Urinary bladder (tissue), 4 donors: Measurements from ENCODE around the gene UBASH3B. TPM values are rescaled to one million over a fixed set of nuclear protein-coding genes. Genes with fewer than 3 reads are reported as not detected.

Experiments
- DNase-seq: peaks from one replicate; pipeline ENCODE4 v3.0.0-alpha.2; 2015; ENCODE audit errors: extremely low spot score
- H3K27ac ChIP-seq: one replicate; pipeline ENCODE4 v1.5.1; 2013; ENCODE audit warnings: low read depth, mild to moderate bottlenecking, moderate library complexity
- H3K36me3 ChIP-seq: one replicate; pipeline ENCODE4 v1.6.1; 2013; ENCODE audit warnings: mild to moderate bottlenecking, moderate library complexity; ENCODE audit not compliant: insufficient read depth
- H3K4me1 ChIP-seq: one replicate; pipeline ENCODE4 v1.6.1; 2013; ENCODE audit warnings: mild to moderate bottlenecking, moderate library complexity; ENCODE audit not compliant: insufficient read depth
- H3K4me3 ChIP-seq: one replicate; pipeline ENCODE4 v1.5.1; 2013; ENCODE audit warnings: low read depth, low read length
- WGBS: extraction: QIAGEN DNeasy Blood & Tissue Kit; methylation state at CpG from one replicate; pipeline ENCODE4 v1.1.7; 2013; 5-methylcytosine and 5-hydroxymethylcytosine counted together
- polyA plus RNA-seq: library from polyadenylated mRNA; stranded (reverse); fragments of 200-250 nt; gene quantifications from one replicate; pipeline ENCODE4 v1.2.3, GENCODE V29; 2013
- total RNA-seq: library from RNA; depleted of rRNA; stranded (reverse); fragments of >200 nt; gene quantifications from one replicate; pipeline ENCODE4 v1.2.3, GENCODE V29; 2014
- donor health status: healthy with polysubstance abuse.
- donor health status: healthy.

Gene UBASH3B
- total and polyA plus RNA-seq, 2 donors, result 1.6 to 11.4 TPM

DNA sequence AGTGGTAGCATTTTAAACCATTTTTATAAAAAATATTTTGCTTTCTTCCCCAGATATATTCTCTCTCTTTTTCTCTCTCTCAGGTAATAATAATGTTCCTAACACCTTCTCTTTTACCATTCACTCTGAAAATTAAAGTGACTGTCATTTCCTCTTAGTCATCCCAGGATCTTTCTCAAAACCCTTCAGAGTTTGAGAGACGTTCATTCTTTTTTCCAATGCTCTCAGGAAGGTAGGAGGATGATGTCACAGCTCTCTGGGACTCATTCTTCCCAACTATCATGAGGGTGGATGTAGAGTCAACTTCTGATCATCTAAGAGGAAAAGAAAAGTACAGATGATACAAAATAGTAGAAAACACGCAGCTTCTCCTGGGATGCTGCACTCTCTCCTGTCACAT is 122.6 kb downstream of the UBASH3B start:
- WGBS, result 76% methylated on average over 2 of the region's 2 CpGs
- H3K4me3 ChIP-seq, result no peak overlapping the region
- no peaks in the 10 kb centered on the region for H3K36me3 ChIP-seq
- H3K4me1 ChIP-seq, result peaks cover 2% of the 10 kb centered on the region
- DNase-seq, result no peak
- H3K27ac ChIP-seq, result no peak overlapping the region

DNA sequence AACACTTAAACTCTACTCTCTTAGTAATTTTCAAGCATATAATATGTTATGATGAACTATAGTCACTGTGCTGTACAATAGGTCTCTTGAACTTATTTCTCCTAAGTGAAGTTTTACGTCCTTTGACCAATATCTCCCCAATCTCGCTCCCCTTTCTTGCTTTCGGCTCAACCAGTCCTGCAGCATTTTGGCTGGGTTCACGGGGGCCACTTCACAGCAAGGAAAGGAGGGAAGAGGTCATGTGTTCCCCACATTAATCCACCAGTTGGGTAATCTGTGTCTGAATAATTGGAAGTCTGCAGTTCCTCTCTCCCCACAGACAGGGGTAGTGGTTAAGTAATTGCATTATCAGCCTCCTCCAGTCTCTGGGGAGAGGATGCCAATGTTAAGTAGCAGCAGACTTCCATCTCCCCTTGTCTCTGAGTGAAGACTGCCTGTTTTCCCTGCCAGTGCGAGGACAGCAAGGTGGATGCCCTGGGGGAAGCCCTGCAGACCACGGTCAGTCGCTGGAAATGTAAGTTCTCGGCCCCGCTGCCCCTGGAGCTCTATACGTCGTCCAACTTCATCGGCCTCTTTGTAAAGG is 123.6 kb downstream of the UBASH3B start:
- WGBS, result 89% methylated on average over 12 of the region's 12 CpGs
- Histone ChIP-seq H3K4me3 (no peak overlapping the region), H3K4me1 (peaks cover 2% of the 10 kb centered on the region), H3K27ac (no peak overlapping the region), H3K36me3 (no peaks in the 10 kb centered on the region)
- peak; percentile 29 for DNase-seq

DNA sequence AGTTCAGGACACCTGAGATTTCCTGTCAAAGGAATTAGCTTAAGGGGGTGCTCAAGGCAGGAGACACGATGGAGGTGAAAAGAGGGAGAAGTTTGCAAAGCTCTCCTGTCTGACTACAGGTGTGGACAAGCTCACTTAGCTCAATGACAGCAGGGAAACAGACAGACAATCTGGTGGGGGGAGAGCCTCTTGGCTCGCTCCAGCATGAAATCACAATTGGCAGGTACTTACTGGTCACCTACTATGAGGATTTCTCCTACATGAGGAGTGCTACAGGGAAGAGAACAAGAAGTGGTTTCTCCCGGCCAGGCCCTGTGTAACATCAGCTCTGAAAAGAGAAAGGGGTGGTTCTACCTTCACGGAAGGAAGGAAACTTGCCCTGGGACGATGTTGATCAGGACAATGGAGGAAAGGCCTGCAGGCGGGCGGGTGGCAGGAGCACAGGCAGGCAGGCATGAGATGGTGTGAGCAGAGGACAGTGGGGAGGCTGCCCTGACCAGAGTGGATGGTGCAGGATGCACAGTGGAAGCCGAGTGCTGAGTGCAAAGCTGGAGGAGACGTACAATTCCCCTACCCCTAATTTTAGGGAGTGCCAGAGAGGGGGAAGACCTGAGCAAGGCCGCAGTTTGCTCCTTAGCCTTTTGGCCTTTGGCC is 124.9 kb downstream of the UBASH3B start:
- WGBS, result 85% methylated on average over 10 of the region's 10 CpGs
- DNase-seq, result no peak

GRCh38 chr11:122781378-122782195 is 126.1 kb downstream of the UBASH3B start:
- DNase-seq, result peak; percentile 80
- Histone ChIP-seq H3K36me3 (no peaks in the 10 kb centered on the region), H3K4me1 (peaks cover 2% of the 10 kb centered on the region), H3K27ac (no peak overlapping the region), H3K4me3 (no peak overlapping the region)
- WGBS, result 19% methylated on average over 12 of the region's 12 CpGs

More for the DNA sequence above, 124.9 kb downstream of the UBASH3B start:
- Histone ChIP-seq H3K4me1 (peaks cover 2% of the 10 kb centered on the region), H3K27ac (no peak overlapping the region), H3K36me3 (no peaks in the 10 kb centered on the region), H3K4me3 (no peak overlapping the region)

GRCh38 chr11:122782222-122782621 is 126.7 kb downstream of the UBASH3B start:
- Histone ChIP-seq H3K4me3 (no peak overlapping the region), H3K27ac (no peak overlapping the region), H3K36me3 (no peaks in the 10 kb centered on the region), H3K4me1 (peaks cover 2% of the 10 kb centered on the region)
- no peak for DNase-seq
- 87% methylated on average over 2 of the region's 2 CpGs for WGBS

- WGBS, result 53% methylated on average over 5 of the region's 5 CpGs
- H3K4me3 ChIP-seq, result no peak overlapping the region
- no peak overlapping the region for H3K27ac ChIP-seq
Observed at GRCh38 chr11:122784325-122784955, 128.9 kb downstream of the UBASH3B start.

GRCh38 chr11:122785031-122785541 is 129.6 kb downstream of the UBASH3B start:
- H3K4me3 ChIP-seq, result no peak overlapping the region
- peak overlapping the region; percentile 35 for H3K27ac ChIP-seq
- no peak for DNase-seq
- peaks cover 2% of the 10 kb centered on the region for H3K4me1 ChIP-seq
- H3K36me3 ChIP-seq, result no peaks in the 10 kb centered on the region
- WGBS, result 57% methylated on average over 13 of the region's 13 CpGs

More at GRCh38 chr11:122784325-122784955, 128.9 kb downstream of the UBASH3B start:
- DNase-seq, result no peak
- H3K4me1 ChIP-seq, result peaks cover 2% of the 10 kb centered on the region
- no peaks in the 10 kb centered on the region for H3K36me3 ChIP-seq

- Histone ChIP-seq H3K36me3 (no peaks in the 10 kb centered on the region), H3K27ac (peak overlapping the region; percentile 6), H3K4me3 (no peak overlapping the region), H3K4me1 (no peaks in the 10 kb centered on the region)
- 84% methylated on average over 7 of the region's 7 CpGs for WGBS
- no peak for DNase-seq
Observed at GRCh38 chr11:122786896-122787295, 131.4 kb downstream of the UBASH3B start.

DNA sequence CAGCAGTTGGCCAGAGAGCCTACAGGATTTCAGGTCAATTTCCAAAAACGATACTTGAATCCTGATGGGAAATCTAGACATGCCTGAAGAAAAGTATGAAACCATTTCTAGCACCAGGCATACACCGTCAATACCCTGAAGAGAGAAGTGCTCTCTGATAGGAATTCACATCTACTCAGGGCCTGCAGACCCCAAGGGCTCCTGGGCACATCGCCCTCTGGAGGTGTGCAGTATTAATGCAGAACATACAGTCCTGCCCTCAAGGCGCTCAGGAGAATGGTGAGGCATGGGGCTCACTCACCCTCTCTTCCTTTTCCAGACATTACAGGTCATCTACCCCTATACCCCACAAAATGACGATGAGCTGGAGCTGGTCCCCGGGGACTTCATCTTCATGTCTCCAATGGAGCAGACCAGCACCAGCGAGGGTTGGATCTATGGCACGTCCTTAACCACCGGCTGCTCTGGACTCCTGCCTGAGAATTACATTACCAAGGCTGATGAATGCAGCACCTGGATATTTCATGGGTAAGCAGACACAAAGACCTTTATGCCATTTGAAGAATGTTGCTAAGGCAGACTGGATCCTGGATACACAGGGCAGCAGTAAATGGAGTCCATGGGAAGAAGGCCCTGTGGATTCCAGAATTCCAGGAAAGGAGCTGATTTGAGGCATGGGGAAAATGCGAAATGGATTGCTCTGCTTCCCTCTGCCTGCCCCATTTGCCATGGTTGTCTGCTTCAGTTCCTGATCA is 133.4 kb downstream of the UBASH3B start:
- Histone ChIP-seq H3K4me3 (no peak overlapping the region), H3K36me3 (no peaks in the 10 kb centered on the region), H3K4me1 (no peaks in the 10 kb centered on the region), H3K27ac (no peak overlapping the region)
- no peak for DNase-seq
- 95% methylated on average over 10 of the region's 10 CpGs for WGBS

DNA sequence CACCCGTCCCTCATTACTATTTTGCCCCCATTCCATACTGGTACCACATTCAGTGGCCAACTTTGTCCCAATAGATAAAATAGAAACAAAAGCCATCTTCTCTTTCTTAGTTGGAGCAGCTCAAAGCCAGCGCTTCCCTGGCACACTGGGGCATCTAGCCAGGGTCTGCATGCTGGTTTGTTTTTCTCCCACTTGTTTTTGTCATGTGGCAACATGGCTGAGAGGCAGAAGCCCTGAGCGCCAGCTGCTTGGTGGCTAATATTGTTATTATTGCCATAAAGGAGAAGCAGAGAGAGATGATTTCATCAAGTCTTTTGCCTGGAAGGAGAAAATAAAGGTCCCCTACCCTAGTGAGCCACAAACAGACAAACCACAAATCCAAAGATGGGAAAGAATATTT is 134.4 kb downstream of the UBASH3B start:
- no peak overlapping the region for H3K27ac ChIP-seq
- 94% methylated on average over 3 of the region's 3 CpGs for WGBS
- no peaks in the 10 kb centered on the region for H3K36me3 ChIP-seq
- H3K4me1 ChIP-seq, result no peaks in the 10 kb centered on the region
- DNase-seq, result no peak
- H3K4me3 ChIP-seq, result no peak overlapping the region

DNA sequence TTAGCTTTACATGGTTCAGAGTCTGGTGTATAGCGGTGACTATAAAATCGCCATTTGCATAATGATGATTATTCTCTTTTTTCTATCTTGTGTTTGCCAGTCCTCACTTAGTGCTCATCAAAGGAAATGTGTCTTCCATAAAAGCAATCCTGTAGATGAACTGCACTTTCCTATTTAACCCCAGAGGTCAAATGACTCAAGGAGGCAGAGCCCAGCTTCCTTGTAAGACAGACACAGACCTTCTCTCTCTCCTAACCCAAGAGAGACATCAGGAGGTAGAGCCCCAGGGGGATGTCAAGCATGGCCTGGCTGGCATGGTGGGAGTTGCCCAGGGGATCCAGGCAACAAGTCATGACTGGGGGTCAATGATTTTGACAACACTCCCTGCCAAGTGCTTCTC is 135.9 kb downstream of the UBASH3B start:
- H3K4me1 ChIP-seq, result no peaks in the 10 kb centered on the region
- over 99% methylated on average over 2 of the region's 2 CpGs for WGBS
- H3K36me3 ChIP-seq, result no peaks in the 10 kb centered on the region
- no peak for DNase-seq
- H3K27ac ChIP-seq, result no peak overlapping the region
- H3K4me3 ChIP-seq, result no peak overlapping the region

DNA sequence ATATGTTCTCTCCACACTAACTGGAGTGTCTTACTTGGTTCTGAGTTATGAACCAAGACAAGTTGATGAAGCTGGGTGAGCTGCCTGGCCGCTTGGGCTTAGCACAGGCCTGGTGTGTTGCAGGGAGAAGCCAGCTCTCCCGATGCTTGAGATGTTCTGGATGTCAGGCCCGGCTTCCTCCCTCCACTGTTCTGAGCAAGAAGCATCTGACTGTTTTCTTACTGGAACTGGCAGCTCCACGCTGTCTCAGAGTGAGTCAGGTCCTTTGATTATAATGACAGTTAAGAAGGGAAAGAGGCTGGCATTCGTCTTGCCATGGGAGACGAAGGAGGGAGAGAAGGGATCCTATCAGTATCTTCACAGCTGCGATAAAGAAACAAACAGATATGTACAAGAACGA is 136.3 kb downstream of the UBASH3B start:
- Histone ChIP-seq H3K4me3 (no peak overlapping the region), H3K36me3 (no peaks in the 10 kb centered on the region), H3K27ac (no peak overlapping the region), H3K4me1 (no peaks in the 10 kb centered on the region)
- no peak for DNase-seq
- 79% methylated on average over 8 of the region's 8 CpGs for WGBS

DNA sequence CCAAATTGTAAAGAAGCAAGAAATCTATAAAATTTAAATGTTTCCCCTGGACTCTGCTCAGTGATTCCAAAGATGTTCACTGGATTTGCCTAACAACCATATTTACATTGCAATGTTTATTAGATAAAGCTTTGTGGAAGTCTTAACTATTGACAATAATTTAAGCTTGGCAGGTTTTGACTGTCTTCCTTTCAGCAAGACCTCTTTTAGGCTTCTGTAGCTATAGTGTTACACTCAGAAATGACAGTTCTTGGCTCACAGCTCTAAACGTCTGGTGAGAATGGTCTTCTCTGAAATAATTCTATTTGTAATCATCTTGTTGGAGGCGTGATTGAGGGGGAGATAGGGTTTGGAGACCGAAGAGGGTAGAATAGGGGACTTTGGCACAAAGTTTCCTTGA is 138.0 kb downstream of the UBASH3B start:
- no peaks in the 10 kb centered on the region for H3K4me1 ChIP-seq
- 36% methylated on average over 3 of the region's 3 CpGs for WGBS
- no peak overlapping the region for H3K4me3 ChIP-seq
- no peak for DNase-seq
- no peaks in the 10 kb centered on the region for H3K36me3 ChIP-seq
- no peak overlapping the region for H3K27ac ChIP-seq
